ENCODE results near the gene KCNMA1.

KCNMA1 gene

GRCh38 chr10:77494756-77495541, 142.7 kb downstream of the KCNMA1 start:
- Mint-ChIP-seq H3K27me3 (no peaks in the 10 kb centered on the region), H3K27ac (no peak overlapping the region), H3K4me3 (no peak overlapping the region), H3K4me1 (ENCODE audit: low read depth) (no peaks in the 10 kb centered on the region), H3K36me3 (ENCODE audit: low read depth) (no peaks in the 10 kb centered on the region), H3K9me3 (no peaks in the 10 kb centered on the region)

- H3K36me3 Mint-ChIP-seq (ENCODE audit: low read depth), result no peaks in the 10 kb centered on the region
- H3K27ac Mint-ChIP-seq, result no peak overlapping the region
Observed at GRCh38 chr10:77494327-77494726, 143.3 kb downstream of the KCNMA1 start.

GRCh38 chr10:77493851-77494261, 143.8 kb downstream of the KCNMA1 start:
- H3K27me3 Mint-ChIP-seq, result no peaks in the 10 kb centered on the region
- H3K4me3 Mint-ChIP-seq, result no peak overlapping the region
- no peak overlapping the region for H3K27ac Mint-ChIP-seq
- H3K9me3 Mint-ChIP-seq, result no peaks in the 10 kb centered on the region
- no peaks in the 10 kb centered on the region for H3K36me3 Mint-ChIP-seq (ENCODE audit: low read depth)
- H3K4me1 Mint-ChIP-seq (ENCODE audit: low read depth), result no peaks in the 10 kb centered on the region

More at GRCh38 chr10:77494327-77494726, 143.3 kb downstream of the KCNMA1 start:
- Mint-ChIP-seq H3K27me3 (no peaks in the 10 kb centered on the region), H3K4me3 (no peak overlapping the region), H3K9me3 (no peaks in the 10 kb centered on the region), H3K4me1 (ENCODE audit: low read depth) (no peaks in the 10 kb centered on the region)

- Mint-ChIP-seq H3K9me3 (no peaks in the 10 kb centered on the region), H3K4me3 (no peak overlapping the region), H3K36me3 (ENCODE audit: low read depth) (no peaks in the 10 kb centered on the region), H3K4me1 (ENCODE audit: low read depth) (no peaks in the 10 kb centered on the region), H3K27ac (no peak overlapping the region), H3K27me3 (no peaks in the 10 kb centered on the region)
Observed at GRCh38 chr10:77493239-77493806, 144.3 kb downstream of the KCNMA1 start.

GRCh38 chr10:77492368-77492994, 145.1 kb downstream of the KCNMA1 start:
- Mint-ChIP-seq H3K4me3 (no peak overlapping the region), H3K27me3 (no peaks in the 10 kb centered on the region), H3K36me3 (ENCODE audit: low read depth) (no peaks in the 10 kb centered on the region), H3K4me1 (ENCODE audit: low read depth) (no peaks in the 10 kb centered on the region), H3K27ac (no peak overlapping the region), H3K9me3 (no peaks in the 10 kb centered on the region)

- Mint-ChIP-seq H3K27me3 (no peaks in the 10 kb centered on the region), H3K4me1 (ENCODE audit: low read depth) (no peaks in the 10 kb centered on the region), H3K36me3 (ENCODE audit: low read depth) (no peaks in the 10 kb centered on the region), H3K4me3 (no peak overlapping the region), H3K27ac (no peak overlapping the region), H3K9me3 (no peaks in the 10 kb centered on the region)
Observed at GRCh38 chr10:77490534-77491314, 146.9 kb downstream of the KCNMA1 start.

GRCh38 chr10:77486517-77486916, 151.1 kb downstream of the KCNMA1 start:
- no peaks in the 10 kb centered on the region for H3K27me3 Mint-ChIP-seq
- H3K27ac Mint-ChIP-seq, result no peak overlapping the region
- no peak overlapping the region for H3K4me3 Mint-ChIP-seq
- H3K36me3 Mint-ChIP-seq (ENCODE audit: low read depth), result no peaks in the 10 kb centered on the region
- no peaks in the 10 kb centered on the region for H3K4me1 Mint-ChIP-seq (ENCODE audit: low read depth)
- no peaks in the 10 kb centered on the region for H3K9me3 Mint-ChIP-seq

GRCh38 chr10:77485847-77486246, 151.8 kb downstream of the KCNMA1 start:
- H3K9me3 Mint-ChIP-seq, result no peaks in the 10 kb centered on the region
- H3K4me3 Mint-ChIP-seq, result no peak overlapping the region
- no peaks in the 10 kb centered on the region for H3K4me1 Mint-ChIP-seq (ENCODE audit: low read depth)
- no peaks in the 10 kb centered on the region for H3K27me3 Mint-ChIP-seq
- H3K27ac Mint-ChIP-seq, result no peak overlapping the region
- no peaks in the 10 kb centered on the region for H3K36me3 Mint-ChIP-seq (ENCODE audit: low read depth)

- Mint-ChIP-seq H3K36me3 (ENCODE audit: low read depth) (no peaks in the 10 kb centered on the region), H3K27me3 (no peaks in the 10 kb centered on the region), H3K4me3 (no peak overlapping the region), H3K9me3 (no peaks in the 10 kb centered on the region), H3K27ac (no peak overlapping the region), H3K4me1 (ENCODE audit: low read depth) (no peaks in the 10 kb centered on the region)
Observed at GRCh38 chr10:77482072-77482471, 155.5 kb downstream of the KCNMA1 start.

- no peak overlapping the region for H3K27ac Mint-ChIP-seq
- H3K27me3 Mint-ChIP-seq, result no peaks in the 10 kb centered on the region
- no peaks in the 10 kb centered on the region for H3K36me3 Mint-ChIP-seq (ENCODE audit: low read depth)
- no peak overlapping the region for H3K4me3 Mint-ChIP-seq
- no peaks in the 10 kb centered on the region for H3K4me1 Mint-ChIP-seq (ENCODE audit: low read depth)
- H3K9me3 Mint-ChIP-seq, result no peaks in the 10 kb centered on the region
Observed at GRCh38 chr10:77479586-77479985, 158.0 kb downstream of the KCNMA1 start.

- no peak overlapping the region for H3K27ac Mint-ChIP-seq
- no peak overlapping the region for H3K4me3 Mint-ChIP-seq
Observed at GRCh38 chr10:77478962-77479359, 158.6 kb downstream of the KCNMA1 start.

GRCh38 chr10:77478247-77478961, 159.2 kb downstream of the KCNMA1 start:
- Mint-ChIP-seq H3K9me3 (no peaks in the 10 kb centered on the region), H3K4me1 (ENCODE audit: low read depth) (no peaks in the 10 kb centered on the region), H3K27me3 (no peaks in the 10 kb centered on the region), H3K27ac (no peak overlapping the region), H3K36me3 (ENCODE audit: low read depth) (no peaks in the 10 kb centered on the region), H3K4me3 (no peak overlapping the region)

More at GRCh38 chr10:77478962-77479359, 158.6 kb downstream of the KCNMA1 start:
- no peaks in the 10 kb centered on the region for H3K27me3 Mint-ChIP-seq
- no peaks in the 10 kb centered on the region for H3K36me3 Mint-ChIP-seq (ENCODE audit: low read depth)
- H3K4me1 Mint-ChIP-seq (ENCODE audit: low read depth), result no peaks in the 10 kb centered on the region
- H3K9me3 Mint-ChIP-seq, result no peaks in the 10 kb centered on the region

GRCh38 chr10:77475522-77475921, 162.1 kb downstream of the KCNMA1 start:
- H3K9me3 Mint-ChIP-seq, result no peaks in the 10 kb centered on the region
- H3K27ac Mint-ChIP-seq, result no peak overlapping the region
- no peaks in the 10 kb centered on the region for H3K4me1 Mint-ChIP-seq (ENCODE audit: low read depth)
- no peaks in the 10 kb centered on the region for H3K27me3 Mint-ChIP-seq
- no peak overlapping the region for H3K4me3 Mint-ChIP-seq
- H3K36me3 Mint-ChIP-seq (ENCODE audit: low read depth), result no peaks in the 10 kb centered on the region

- Mint-ChIP-seq H3K4me3 (no peak overlapping the region), H3K27ac (no peak overlapping the region), H3K27me3 (no peaks in the 10 kb centered on the region), H3K36me3 (ENCODE audit: low read depth) (no peaks in the 10 kb centered on the region), H3K9me3 (no peaks in the 10 kb centered on the region), H3K4me1 (ENCODE audit: low read depth) (no peaks in the 10 kb centered on the region)
Observed at GRCh38 chr10:77474939-77475338, 162.7 kb downstream of the KCNMA1 start.
